Mesodermal cell (in vitro differentiated cells): ENCODE data around the gene THUMPD2.
"Not testable (repeated sequence)": the region's sequence is repeated elsewhere in the genome, so short reads cannot be mapped to it uniquely, and the experiment has no call there.

Experiments
- H3K27ac ChIP-seq: 2 replicates; pipeline ENCODE4 v1.7.0; 2013; ENCODE audit warnings: mild to moderate bottlenecking, low read depth, low read length, moderate library complexity; ENCODE audit not compliant: severe bottlenecking
- H3K36me3 ChIP-seq: 2 replicates; pipeline ENCODE4 v1.7.1; 2013; ENCODE audit warnings: mild to moderate bottlenecking, low read length, moderate library complexity; ENCODE audit not compliant: control insufficient read depth, insufficient read depth
- H3K4me1 ChIP-seq: one replicate; pipeline ENCODE4 v1.7.1; 2013; ENCODE audit warnings: mild to moderate bottlenecking, low read length; ENCODE audit not compliant: insufficient read depth, control insufficient read depth, poor library complexity, severe bottlenecking
- H3K4me3 ChIP-seq: 2 replicates; pipeline ENCODE4 v1.7.0; 2013; ENCODE audit warnings: low read length, control low read depth, mild to moderate bottlenecking; ENCODE audit not compliant: insufficient read depth, poor library complexity, severe bottlenecking; ENCODE audit errors: extremely low read depth
- H3K9me3 ChIP-seq: 2 replicates; pipeline ENCODE4 v1.7.1; 2013; ENCODE audit warnings: mild to moderate bottlenecking, low read length, moderate library complexity; ENCODE audit not compliant: control insufficient read depth
- WGBS, 2 experiments: methylation state at CpG; one replicate each; pipeline ENCODE4 v1.1.5; 2013; ENCODE audit warnings: missing lambda C conversion rate in 2 of 2; ENCODE audit not compliant: insufficient coverage in 2 of 2; 5-methylcytosine and 5-hydroxymethylcytosine counted together

THUMPD2 gene

GRCh38 chr2:39732482-39732881 is 46.6 kb downstream of the THUMPD2 start:
- Histone ChIP-seq H3K36me3 (peaks cover 28% of the 10 kb centered on the region), H3K4me1 (peaks cover 9% of the 10 kb centered on the region), H3K9me3 (no peaks in the 10 kb centered on the region), H3K27ac (no peak overlapping the region), H3K4me3 (no peak overlapping the region)
- 100% methylated on average over 1 of the region's 1 CpG for WGBS, 2 experiments

GRCh38 chr2:39731546-39731945 is 47.5 kb downstream of the THUMPD2 start:
- H3K9me3 ChIP-seq: no peaks in the 10 kb centered on the region
- WGBS, 2 experiments: 100% methylated on average over 1 of the region's 3 CpGs
- peaks cover 28% of the 10 kb centered on the region for H3K36me3 ChIP-seq
- H3K4me1 ChIP-seq: peaks cover under 1% of the 10 kb centered on the region
- H3K4me3 ChIP-seq: no peak overlapping the region
- no peak overlapping the region for H3K27ac ChIP-seq

- Histone ChIP-seq H3K36me3 (peaks cover 26% of the 10 kb centered on the region), H3K27ac (no peak overlapping the region), H3K4me1 (peaks cover under 1% of the 10 kb centered on the region), H3K4me3 (no peak overlapping the region), H3K9me3 (no peaks in the 10 kb centered on the region)
- 90 to 100% methylated on average over 1 to 2 of the region's 2 CpGs for WGBS, 2 experiments
These were observed 48.3 kb downstream of the THUMPD2 start for GRCh38 chr2:39730685-39731302.

- Histone ChIP-seq H3K4me1 (peaks cover 5% of the 10 kb centered on the region), H3K9me3 (no peaks in the 10 kb centered on the region), H3K4me3 (no peak overlapping the region), H3K36me3 (peaks cover 21% of the 10 kb centered on the region), H3K27ac (no peak overlapping the region)
- WGBS, 2 experiments: 79 to 100% methylated on average over 1 to 4 of the region's 5 CpGs
These were observed 48.8 kb downstream of the THUMPD2 start for GRCh38 chr2:39730276-39730675.

- no peak overlapping the region for H3K27ac ChIP-seq
- H3K9me3 ChIP-seq: no peaks in the 10 kb centered on the region
- H3K4me1 ChIP-seq: peaks cover 14% of the 10 kb centered on the region
- H3K36me3 ChIP-seq: peaks cover 9% of the 10 kb centered on the region
- no peak overlapping the region for H3K4me3 ChIP-seq
- WGBS, 2 experiments: 55 to 94% methylated on average over 2 to 4 of the region's 5 CpGs
These were observed 50.1 kb downstream of the THUMPD2 start for GRCh38 chr2:39728941-39729351.

- 93 to 100% methylated on average over 1 to 2 of the region's 4 CpGs for WGBS, 2 experiments
- not testable (repeated sequence) for H3K9me3 ChIP-seq, H3K36me3 ChIP-seq, H3K4me3 ChIP-seq, H3K27ac ChIP-seq
- H3K4me1 ChIP-seq: peaks cover 21% of the 10 kb centered on the region
These were observed 51.0 kb downstream of the THUMPD2 start for GRCh38 chr2:39728085-39728484.

- no peak overlapping the region for H3K27ac ChIP-seq
- no peak overlapping the region for H3K4me3 ChIP-seq
- WGBS, 2 experiments: 97% methylated on average over 4 of the region's 5 CpGs
- H3K4me1 ChIP-seq: peaks cover 21% of the 10 kb centered on the region
- H3K9me3 ChIP-seq: no peaks in the 10 kb centered on the region
- no peaks in the 10 kb centered on the region for H3K36me3 ChIP-seq
These were observed 53.7 kb downstream of the THUMPD2 start for GRCh38 chr2:39725401-39725800.

GRCh38 chr2:39724828-39725144 is 54.3 kb downstream of the THUMPD2 start:
- H3K9me3 ChIP-seq: no peaks in the 10 kb centered on the region
- peaks cover 21% of the 10 kb centered on the region for H3K4me1 ChIP-seq
- no peak overlapping the region for H3K4me3 ChIP-seq
- no peaks in the 10 kb centered on the region for H3K36me3 ChIP-seq
- WGBS, 2 experiments: 100% methylated on average over 2 to 4 of the region's 4 CpGs
- H3K27ac ChIP-seq: no peak overlapping the region

GRCh38 chr2:39723946-39724827 is 54.9 kb downstream of the THUMPD2 start:
- no peaks in the 10 kb centered on the region for H3K36me3 ChIP-seq
- peak overlapping the region; percentile 77 for H3K27ac ChIP-seq
- H3K9me3 ChIP-seq: no peaks in the 10 kb centered on the region
- H3K4me3 ChIP-seq: no peak overlapping the region
- peaks cover 21% of the 10 kb centered on the region for H3K4me1 ChIP-seq
- 63 to 83% methylated on average over 3 of the region's 9 CpGs for WGBS, 2 experiments

GRCh38 chr2:39723497-39723896 is 55.6 kb downstream of the THUMPD2 start:
- H3K4me3 ChIP-seq: no peak overlapping the region
- no peaks in the 10 kb centered on the region for H3K36me3 ChIP-seq
- H3K4me1 ChIP-seq: peaks cover 21% of the 10 kb centered on the region
- peak overlapping the region; percentile 77 for H3K27ac ChIP-seq
- 90 to 100% methylated on average over 1 to 2 of the region's 2 CpGs for WGBS, 2 experiments
- H3K9me3 ChIP-seq: no peaks in the 10 kb centered on the region

- Histone ChIP-seq H3K4me1 (peaks cover 21% of the 10 kb centered on the region), H3K4me3 (no peak overlapping the region), H3K36me3 (no peaks in the 10 kb centered on the region), H3K27ac (no peak overlapping the region), H3K9me3 (no peaks in the 10 kb centered on the region)
- 100% methylated on average over 1 of the region's 2 CpGs; no CpG with 5 or more reads in 1 of the 2 experiments for WGBS, 2 experiments
These were observed 58.1 kb downstream of the THUMPD2 start for GRCh38 chr2:39720970-39721369.
